HL-60 (cell line): ENCODE measurements around the gene HERC2.

Experiments used
- DNase-seq, 2 experiments: peaks; one replicate each; pipeline ENCODE4 v3.0.0-alpha.2; 2010 to 2020; ENCODE audit warnings: low read depth in 1 of 2, low spot score in 1 of 2
- H3K27ac ChIP-seq: fragments of 250-450 bp; sonication (Bioruptor Pico); replicated peaks from 2 replicates; pipeline ENCODE4 v1.5.1; 2020; ENCODE audit warnings: mild to moderate bottlenecking, moderate library complexity
- H3K27me3 ChIP-seq: fragments of 250-450 bp; sonication (Bioruptor Pico); 2 replicates; pipeline ENCODE4 v1.5.1; 2021; ENCODE audit warnings: mild to moderate bottlenecking, moderate library complexity; ENCODE audit not compliant: insufficient read depth, poor library complexity, severe bottlenecking
- H3K4me3 ChIP-seq: replicated peaks from 2 replicates; pipeline ENCODE4 v1.5.1; 2011; ENCODE audit warnings: mild to moderate bottlenecking, control low read depth, low read length; ENCODE audit not compliant: insufficient read depth
- CTCF ChIP-seq: IDR thresholded peaks from one replicate; pipeline ENCODE4 v1.5.1; 2011; ENCODE audit warnings: low read length, control low read depth, inconsistent platforms; ENCODE audit not compliant: insufficient read depth
- GABPA ChIP-seq: IDR thresholded peaks from 2 replicates; pipeline ENCODE4 v1.6.1; 2012; ENCODE audit warnings: low read depth
- POLR2AphosphoS5 ChIP-seq: IDR thresholded peaks from 2 replicates; pipeline ENCODE4 v1.6.1; 2012; ENCODE audit warnings: low read depth
- REST ChIP-seq: IDR thresholded peaks from 2 replicates; pipeline ENCODE4 v1.6.1; 2012; ENCODE audit warnings: low read depth; ENCODE audit not compliant: insufficient replicate concordance
- SPI1 ChIP-seq: IDR thresholded peaks from 2 replicates; pipeline ENCODE4 v1.6.1; 2012; ENCODE audit warnings: low read depth, mild to moderate bottlenecking, borderline replicate concordance

Gene HERC2

GRCh38 chr15:28082891-28083684, 238.9 kb downstream of the HERC2 start:
- TF ChIP-seq POLR2AphosphoS5 (no peak), GABPA (no peak), CTCF (no peak), SPI1 (no peak), REST (no peak)
- no peak for DNase-seq
- Histone ChIP-seq H3K4me3 (no peak overlapping the region), H3K27ac (no peak overlapping the region), H3K27me3 (no peaks in the 10 kb centered on the region)

GRCh38 chr15:28081594-28081993, 240.4 kb downstream of the HERC2 start:
- Histone ChIP-seq H3K27ac (no peak overlapping the region), H3K27me3 (no peaks in the 10 kb centered on the region), H3K4me3 (no peak overlapping the region)
- DNase-seq: no peak
- TF ChIP-seq REST (no peak), GABPA (no peak), SPI1 (no peak), CTCF (no peak), POLR2AphosphoS5 (no peak)

- H3K27me3 ChIP-seq: no peaks in the 10 kb centered on the region
- H3K4me3 ChIP-seq: no peak overlapping the region
- TF ChIP-seq SPI1: no peak
- TF ChIP-seq REST: no peak
- TF ChIP-seq CTCF: no peak
- no peak for TF ChIP-seq POLR2AphosphoS5
- no peak for TF ChIP-seq GABPA
- no peak for DNase-seq
- H3K27ac ChIP-seq: no peak overlapping the region
Measured at GRCh38 chr15:28080386-28080785, 241.6 kb downstream of the HERC2 start.
